GM19239 (cell line): Measurements from ENCODE around the gene DENND2A.
"Not testable (repeated sequence)": the region's sequence is repeated elsewhere in the genome, so short reads cannot be mapped to it uniquely, and the experiment has no call there.

Experiments used
- DNase-seq: peaks from one replicate; pipeline ENCODE4 v3.0.0; 2011; ENCODE audit warnings: low spot score; ENCODE audit not compliant: insufficient read length
- FAIRE-seq: peaks from 2 replicates; lab custom pipeline; 2011; peaks lifted over from hg19 to GRCh38; lab: Jason Lieb, UNC

The DENND2A gene

DNA sequence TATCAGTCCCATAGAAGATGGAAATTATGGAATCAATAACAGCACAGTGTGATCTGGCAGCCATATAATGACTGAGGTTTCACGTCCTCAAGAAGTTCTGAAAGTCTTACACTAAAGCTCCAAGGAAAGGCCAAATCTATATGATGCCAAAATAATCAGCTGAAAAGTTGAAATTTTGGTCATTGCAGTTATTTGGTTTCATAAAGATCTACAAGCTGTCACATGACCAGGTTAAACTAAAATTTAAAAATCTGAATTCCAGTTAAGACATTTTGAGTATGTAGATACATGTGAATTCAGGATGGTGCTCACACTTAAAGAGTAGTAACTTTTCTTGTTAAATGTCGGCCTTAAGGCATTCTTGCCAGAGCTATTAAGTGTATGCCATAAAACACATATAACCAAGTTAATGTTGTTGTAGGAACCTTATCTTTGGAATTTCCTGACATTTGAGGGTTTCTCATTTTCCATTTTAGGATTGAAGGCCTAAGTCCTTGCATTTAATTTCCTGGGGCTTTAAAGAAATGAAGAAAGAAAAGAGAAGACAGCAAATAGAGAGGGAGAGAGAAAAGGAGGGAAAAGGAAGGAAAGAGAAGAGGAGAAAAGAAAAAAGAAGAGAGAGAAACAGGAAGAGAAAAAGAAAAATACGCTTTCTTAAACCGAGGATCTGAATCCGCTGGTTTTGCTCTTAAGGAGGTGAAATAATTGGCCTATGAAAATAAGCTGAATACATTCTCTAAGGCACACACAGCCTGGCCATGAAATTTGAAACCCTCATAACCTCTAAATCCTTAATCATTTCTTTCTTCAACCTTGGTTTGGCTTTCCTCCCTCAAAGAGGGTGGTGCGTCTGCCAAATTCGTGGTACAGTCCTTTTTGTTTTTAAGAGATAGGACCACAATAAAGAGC is 43.8 kb downstream of the DENND2A start:
- DNase-seq (no peak), FAIRE-seq (no peak)

DNA sequence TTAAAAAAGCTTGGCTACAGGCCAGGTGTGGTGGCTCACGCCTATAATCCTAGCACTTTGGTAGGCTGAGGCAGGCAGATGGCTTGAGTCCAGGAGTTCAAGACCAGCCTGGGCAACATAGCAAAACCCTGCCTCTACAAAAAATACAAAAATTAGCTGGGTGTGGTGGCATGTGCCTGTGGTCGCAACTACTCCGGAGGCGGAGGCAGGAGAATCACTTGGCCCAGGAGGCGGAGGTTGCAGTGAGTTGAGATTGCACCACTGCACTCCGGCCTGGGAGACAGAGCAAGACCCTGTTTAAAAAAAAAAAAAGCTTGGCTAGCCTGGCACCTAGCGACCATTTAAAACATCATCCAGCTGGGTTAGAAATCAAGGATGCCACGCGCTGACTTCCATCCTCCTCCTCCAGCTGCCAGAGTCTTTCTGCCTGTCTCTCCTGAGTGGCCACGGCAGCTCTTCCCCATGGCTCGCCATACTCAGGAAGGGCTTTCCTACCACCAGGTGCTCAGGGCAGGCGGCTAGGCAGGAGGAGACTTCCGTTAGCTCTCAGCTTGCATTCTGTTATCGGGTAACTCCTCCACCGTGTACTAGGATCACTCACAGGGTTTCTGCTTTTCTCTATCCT is 45.0 kb downstream of the DENND2A start:
- no peak for FAIRE-seq
- DNase-seq: no peak

DNA sequence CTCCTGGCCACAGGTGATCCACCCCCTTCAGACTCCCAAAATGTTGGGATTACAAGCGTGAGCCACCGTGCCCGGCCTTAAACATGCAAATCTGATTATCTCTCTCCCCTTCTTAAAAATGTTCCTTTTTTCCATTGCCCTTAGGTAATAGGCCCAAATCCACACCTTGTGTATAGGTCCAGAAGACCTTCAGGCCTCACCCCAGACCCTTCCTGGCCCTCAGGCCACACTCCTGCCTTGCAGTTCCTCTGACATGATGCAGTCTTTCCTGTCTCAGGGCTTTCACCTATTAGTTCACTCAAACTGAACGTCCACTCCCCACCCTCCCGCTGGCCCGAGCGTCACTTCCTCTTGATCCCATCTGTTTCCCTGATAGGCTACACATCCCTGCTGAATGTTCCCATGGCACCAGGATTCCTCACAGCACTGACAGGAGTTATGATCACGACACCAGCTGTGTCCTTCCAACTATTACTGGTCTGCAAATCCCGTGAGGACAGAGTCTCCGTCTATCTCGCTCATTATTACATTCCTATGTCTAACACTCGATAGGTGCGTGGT is 46.4 kb downstream of the DENND2A start:
- DNase-seq (no peak), FAIRE-seq (no peak)

DNA sequence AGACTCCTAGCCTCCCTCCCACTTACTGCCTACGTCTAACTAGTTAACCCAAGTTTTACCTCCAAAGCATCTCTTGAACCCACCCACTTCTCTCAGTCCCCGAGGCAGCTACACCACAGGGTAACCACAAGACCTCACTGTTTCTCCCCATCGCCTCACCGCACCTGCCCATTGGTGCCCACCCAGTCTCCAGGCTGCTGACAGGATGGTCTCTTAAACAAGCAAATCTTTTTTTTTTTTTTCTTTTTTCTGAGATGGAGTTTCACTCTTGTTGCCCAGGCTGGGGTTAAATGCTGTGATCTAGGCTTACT is 47.0 kb downstream of the DENND2A start:
- peak; percentile 95 for FAIRE-seq
- peak; percentile 28 for DNase-seq

DNA sequence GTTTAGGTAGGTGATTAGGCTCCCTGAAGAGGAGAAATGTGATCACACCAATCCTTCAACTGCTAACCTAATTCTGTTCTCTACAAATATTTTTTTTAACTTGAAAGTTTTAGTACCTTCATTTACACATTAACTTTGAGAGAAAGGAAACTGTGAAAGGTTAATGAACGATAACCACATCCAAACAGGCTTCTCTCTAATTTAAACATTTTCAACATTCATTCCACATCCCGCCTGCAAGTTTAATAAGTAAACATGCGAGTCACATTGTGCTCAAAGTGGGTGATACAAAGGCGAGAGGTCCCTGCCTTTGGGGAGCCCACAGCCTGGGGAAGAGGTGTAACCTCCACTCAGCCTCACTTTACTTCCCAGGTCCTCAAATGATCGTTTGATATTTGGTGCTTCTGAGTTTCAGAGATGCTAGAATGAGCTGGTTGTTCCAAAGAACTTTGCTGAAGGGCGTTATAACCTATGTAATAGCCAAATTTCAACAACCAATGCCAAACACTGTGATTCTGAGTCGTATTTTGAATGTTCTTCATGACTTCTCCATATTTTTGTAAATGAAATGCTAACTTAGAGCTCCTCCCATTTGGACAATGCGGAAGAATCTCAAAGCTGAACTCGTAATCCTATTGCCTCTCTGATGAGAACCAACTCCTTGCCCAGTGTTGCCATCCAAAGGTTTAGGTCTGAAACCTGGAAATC is 47.5 kb downstream of the DENND2A start:
- no peak for FAIRE-seq

DNA sequence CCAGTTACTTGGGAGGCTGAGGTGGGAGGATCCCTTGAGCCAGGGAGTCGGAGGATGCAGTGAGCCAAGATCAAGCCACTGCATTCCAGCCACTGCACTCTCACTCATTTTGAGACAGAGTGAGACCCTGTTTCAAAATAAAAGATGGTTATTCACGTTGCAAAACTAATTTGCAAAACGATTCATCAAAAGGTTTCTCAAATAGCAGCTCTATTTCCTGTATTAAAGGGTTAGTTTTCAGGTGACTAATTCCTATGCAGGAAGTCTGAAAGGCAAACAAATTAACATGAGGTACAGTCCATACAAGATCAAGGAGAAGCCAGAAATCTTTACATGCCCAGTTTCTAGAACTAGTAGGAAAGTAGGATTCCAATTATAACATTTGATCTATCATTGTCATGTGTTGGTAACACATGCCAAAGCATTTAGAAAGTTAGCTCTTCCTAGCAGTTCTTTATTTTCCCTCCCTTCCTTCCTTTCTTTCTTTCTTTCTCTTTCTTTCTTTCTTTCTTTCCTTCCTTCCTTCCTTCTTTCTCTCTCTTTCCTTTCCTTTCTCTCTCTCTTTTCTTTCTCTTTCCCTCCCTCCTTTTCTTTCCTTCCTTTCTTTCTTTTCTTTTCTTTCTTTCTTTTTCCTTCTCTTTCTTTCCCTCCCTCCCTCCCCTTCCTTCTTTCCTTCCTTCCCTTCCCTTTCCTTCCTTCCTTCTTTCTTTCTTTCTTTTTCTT is 49.3 kb downstream of the DENND2A start:
- no peak for DNase-seq
- no peak for FAIRE-seq

More for the DNA sequence above, 47.5 kb downstream of the DENND2A start:
- peak; percentile 21 for DNase-seq

DNA sequence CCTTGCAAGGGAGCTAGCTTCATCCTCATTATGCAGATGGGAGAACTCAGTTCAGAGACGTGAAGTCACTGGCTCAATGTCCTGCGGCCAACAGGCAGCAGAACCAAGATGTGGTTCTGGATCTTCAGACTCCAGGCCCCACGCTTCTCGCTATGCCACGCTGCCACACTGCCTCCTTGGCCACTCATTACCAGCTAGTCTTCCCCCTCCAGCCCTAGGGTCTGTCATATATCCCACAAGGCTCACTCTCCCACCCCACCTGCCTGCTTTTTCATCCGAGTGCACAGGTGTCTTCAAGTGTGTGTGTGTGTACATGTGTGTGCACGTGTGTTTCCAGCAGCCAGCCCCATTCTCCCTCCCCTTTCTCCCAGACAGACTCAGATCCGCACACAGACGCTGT is 53.4 kb downstream of the DENND2A start:
- FAIRE-seq (no peak), DNase-seq (no peak)

DNA sequence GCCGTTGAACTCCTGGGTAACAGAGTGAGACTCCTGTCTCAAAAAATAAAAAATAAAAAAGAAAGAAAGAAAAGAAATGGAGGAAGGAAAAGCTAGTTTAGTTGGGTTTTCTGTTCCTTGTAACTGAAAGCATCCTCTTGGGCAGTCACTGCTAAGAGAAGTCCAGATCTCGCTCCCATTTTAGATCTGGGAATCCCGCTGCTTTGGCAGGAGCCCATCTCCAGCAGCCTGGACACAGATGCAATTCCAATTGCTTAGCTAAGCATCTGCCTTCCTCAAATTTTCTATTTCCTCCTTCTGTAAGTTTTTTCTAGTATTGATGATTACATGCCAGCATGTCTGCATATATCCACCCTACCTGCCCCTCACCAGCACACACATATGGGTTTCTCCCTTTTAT is 54.1 kb downstream of the DENND2A start:
- no peak for FAIRE-seq
- DNase-seq: no peak

DNA sequence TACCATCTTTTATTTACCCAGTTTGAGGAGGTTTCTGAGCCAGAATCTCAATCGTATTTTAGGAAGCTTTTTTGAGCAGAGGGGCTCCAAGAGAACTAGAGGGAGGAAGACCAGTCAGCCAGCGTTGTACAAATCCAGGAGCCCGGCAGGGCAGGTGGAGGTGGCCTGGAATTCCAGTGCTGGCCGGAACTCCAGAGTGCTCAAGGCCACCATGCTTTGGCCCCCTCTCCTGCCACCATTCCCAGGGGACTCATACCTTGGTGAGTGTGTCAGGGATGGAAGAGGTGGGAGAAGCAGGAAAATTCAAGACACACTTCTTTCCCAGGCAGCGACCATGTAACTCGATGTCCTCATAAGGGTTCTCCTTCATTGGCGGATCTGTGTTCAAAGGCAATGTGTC is 55.3 kb downstream of the DENND2A start:
- FAIRE-seq (no peak), DNase-seq (no peak)

DNA sequence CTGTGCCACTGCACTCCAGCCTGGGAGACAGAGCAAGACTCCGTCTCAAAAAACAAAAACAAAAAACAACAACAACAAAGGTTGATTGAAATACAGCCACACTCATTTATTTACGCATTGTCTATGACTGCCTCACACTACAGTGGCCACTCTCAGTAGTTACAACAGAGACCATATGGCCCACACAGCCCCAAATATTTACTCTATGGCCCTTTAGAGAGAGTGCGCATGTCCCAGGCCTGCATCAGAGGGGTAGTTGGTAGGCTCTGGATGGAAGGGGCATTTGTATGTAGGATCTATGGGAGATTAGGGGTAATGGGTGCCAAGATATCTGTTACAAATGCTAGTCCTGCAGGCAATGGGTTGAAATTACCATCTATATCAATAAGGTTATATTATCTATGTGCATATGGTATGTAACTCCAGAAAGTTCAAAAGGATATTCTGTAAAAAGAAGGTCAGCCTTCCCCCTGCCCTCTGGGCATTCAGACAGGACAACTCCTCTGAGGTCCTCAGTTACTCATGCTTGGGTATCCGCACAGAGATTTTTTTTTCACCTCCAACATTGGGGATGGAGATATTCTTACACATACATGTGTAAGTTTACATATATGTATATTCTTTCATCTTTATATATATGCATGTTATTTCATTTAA is 56.3 kb downstream of the DENND2A start:
- DNase-seq: no peak
- no peak for FAIRE-seq

DNA sequence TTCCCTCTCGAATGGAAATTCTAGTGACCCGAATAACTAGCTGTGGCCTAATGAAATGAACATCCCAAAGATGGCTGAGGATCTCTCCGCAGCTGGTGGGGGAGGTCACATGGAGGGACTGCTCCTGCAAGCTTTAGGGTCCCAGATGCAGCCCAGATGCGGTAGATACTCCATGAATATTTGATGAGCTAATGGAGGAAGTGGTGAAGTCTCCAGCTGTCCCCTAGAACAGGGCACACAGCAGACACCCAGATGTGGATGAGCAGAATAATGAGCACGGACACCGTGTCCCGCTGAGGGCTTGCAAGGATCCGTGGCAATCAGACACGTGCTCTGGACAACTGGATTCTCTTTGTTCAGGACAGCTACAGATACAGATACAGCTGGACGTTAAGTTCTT is 59.2 kb downstream of the DENND2A start:
- FAIRE-seq (no peak), DNase-seq (no peak)

DNA sequence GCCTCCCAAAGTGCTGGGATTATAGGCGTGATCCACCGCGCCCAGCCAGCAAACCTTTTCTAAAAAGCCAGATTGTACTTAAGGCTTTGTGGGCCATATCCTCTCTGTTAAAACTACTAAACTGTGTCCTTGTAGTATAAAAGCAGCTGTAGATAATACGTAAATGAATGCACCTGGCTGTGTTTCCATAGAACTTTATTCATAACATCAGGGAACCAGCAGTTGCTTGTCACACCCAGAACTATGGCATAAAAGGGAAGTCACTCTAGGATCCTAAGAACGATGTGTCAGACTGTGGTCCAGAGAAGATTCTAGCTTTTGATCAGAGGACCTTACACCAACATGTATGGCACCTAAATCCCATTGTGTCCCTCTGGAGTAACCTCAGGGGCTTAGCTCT is 63.0 kb downstream of the DENND2A start:
- DNase-seq (no peak), FAIRE-seq (no peak)

DNA sequence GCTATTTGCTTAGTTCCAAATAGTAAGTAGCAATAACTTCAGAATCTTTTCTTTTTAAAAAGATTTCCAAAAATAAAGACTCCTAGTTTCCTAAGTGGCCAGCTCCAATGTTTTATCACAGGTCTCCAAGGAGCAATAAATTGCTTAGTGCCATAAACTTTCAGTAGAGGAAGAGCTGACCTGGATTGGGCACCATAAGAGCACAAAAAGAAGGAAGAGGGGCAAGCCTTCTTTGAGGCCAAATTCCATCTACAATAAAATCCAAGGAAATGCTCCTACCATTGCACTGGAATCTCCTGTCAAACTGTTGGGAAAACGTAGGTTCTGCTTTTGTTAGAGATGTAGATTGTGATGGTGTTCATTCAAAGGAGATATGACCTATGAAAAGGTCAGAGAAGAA is 64.0 kb downstream of the DENND2A start:
- FAIRE-seq (no peak), DNase-seq (no peak)

DNA sequence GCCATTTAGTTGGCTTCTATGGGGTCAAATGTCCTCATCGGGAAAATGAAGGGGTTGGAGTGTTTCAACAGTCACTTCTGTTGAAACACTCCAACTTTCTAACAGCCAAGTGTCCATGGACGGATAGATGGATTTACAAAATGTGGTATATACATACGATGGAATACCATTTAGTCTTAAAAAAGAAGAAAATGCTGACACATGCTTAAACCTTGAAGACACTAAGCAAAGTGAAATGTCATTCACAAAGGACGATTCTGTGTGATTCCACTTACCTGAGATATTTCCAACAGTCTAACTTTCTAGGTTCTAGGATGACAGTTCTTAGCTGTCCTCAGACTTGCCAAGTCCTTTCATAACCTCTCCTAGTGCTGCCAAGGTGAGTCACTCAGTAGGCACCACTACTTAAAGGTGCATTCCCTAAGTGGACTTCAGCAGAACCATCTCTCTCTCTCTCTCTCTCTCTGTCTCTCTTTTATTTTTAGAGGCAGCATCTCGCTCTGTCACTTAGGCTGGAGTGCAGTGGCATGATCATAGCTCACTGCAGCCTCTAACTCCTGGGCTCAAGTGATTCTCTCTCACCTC is 69.0 kb downstream of the DENND2A start:
- FAIRE-seq: no peak
- DNase-seq: no peak

DNA sequence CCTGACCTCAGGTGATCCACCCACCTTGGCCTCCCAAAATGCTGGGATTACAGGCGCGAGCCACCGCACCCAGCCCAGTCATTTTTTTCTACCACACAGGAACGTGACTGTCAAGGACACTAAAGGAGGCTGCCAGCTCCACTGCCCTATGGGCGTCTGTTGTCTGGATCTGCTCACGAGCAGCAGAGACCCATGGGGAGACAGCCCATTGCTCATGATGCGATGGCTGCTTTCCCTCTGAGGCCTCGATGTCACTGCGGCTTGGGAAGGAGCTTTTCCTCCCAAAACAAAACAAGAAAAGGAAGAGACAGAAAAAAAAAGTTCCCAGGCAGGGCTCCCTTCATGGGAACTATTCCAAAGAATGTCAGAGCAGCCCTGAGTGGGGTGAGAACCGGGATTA is 70.5 kb downstream of the DENND2A start:
- no peak for FAIRE-seq
- DNase-seq: no peak

DNA sequence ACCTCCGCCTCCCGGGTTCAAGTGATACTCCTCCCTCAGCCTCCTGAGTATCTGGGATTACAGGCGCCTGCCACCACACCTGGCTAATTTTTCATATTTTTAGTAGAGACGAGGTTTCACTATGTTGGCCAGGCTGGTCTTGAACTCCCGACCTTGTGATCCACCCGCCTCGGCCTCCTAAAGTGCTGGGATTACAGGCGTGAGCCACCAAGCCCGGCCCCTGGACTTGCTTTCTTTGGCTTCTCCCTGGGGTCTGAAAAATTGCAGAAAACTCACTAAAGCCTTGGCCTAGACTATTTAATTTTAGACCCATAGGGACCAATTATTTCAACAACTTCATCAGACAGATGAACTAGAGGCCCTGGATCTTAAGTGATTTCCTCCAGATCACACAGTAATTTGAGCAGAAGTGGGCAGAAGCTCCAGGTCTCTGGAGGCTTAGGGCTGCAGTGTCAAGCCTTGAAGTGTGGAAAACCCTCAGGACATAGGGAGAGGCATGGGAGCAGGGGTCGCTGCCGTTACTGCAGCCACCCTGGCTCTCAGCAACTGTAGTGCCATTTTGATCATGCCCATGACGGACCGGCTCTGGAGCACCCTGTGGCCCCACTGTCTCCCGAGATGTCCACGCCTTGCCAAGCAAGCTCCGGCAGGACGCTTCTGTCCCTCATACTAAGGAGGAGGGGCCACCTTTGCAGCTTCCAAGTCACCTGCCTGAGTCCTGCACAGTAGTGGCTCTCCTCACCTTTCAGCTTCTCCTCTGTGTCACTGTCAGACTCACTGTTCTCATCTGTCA is 72.4 kb downstream of the DENND2A start:
- FAIRE-seq: no peak
- DNase-seq: no peak

DNA sequence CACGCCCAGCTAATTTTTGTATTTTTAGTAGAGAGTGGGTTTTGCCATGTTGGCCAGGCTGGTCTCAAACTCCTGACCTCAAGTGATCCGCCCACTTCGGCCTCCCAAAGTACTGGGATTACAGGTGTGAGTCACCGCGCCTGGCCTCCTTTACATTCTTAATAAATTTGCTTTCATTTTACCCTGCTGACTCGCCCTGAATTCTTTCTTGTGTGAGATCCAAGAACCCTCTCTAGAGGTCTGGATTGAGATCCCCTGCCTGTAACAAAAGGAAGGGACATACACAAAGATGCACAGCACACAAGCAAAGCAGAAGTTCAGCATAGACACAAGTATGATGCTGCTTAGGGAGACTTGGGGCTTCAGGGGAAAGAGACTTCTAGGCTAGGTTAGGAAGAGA is 74.4 kb downstream of the DENND2A start:
- DNase-seq, FAIRE-seq: not testable (repeated sequence)

DNA sequence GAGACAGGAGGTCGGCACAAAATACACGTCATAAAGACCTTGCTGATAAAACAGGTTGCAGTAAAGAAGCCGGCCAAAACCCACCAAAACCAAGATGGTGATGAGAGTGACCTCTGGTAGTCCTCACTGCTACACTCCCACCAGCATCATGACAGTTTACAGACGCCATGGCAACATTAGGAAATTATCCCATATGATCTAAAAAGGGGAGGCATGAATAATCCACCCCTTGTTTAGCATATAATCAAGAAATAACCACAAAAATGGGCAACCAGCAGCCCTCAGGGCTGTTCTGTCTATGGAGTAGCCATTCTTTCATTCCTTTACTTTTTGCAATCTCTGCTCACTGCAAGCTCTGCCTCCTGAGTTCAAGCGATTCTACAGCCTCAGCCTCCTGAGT is 74.9 kb downstream of the DENND2A start:
- FAIRE-seq, DNase-seq: not testable (repeated sequence)

DNA sequence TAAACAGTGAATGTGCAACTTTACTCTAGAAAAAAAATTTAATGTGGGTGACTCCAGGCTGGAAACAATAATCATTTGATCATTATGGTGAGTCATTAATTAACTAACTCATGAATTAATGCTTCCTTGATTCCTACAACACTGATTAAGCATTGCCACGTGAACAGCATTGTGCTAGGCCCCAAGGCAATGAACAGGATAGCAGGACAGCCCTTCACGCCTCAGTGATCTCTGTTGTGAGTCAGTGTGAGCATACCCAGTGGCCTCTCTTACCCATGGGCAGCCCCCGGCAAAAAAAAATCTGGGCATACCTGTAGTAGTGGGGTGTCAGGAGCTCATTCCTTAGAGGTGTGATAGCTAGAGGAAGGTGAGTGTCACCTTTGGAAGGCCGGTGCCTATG is 76.0 kb downstream of the DENND2A start:
- FAIRE-seq (no peak), DNase-seq (no peak)
